Subcutaneous abdominal adipose tissue (tissue), 5 donors: ENCODE results near the gene CSNK1G1.

Experiments used
- H3K27ac ChIP-seq: one replicate; pipeline ENCODE4 v1.7.0; 2013; ENCODE audit warnings: low read depth, mild to moderate bottlenecking, inconsistent platforms, low read length, moderate library complexity
- H3K27me3 ChIP-seq, 5 donors: one replicate each; pipeline ENCODE4 v1.7.0; 2013; ENCODE audit warnings: low read length in 5 of 5, inconsistent platforms in 1 of 5; ENCODE audit not compliant: control insufficient read depth in 5 of 5, insufficient read depth in 4 of 5
- H3K36me3 ChIP-seq, 5 donors: one replicate each; pipeline ENCODE4 v1.7.0; 2013; ENCODE audit warnings: low read length in 5 of 5; ENCODE audit not compliant: control insufficient read depth in 5 of 5, insufficient read depth in 5 of 5
- H3K4me1 ChIP-seq, 5 donors: one replicate each; pipeline ENCODE4 v1.7.0; 2013; ENCODE audit warnings: low read length in 5 of 5, mild to moderate bottlenecking in 3 of 5, moderate library complexity in 1 of 5; ENCODE audit not compliant: control insufficient read depth in 5 of 5, insufficient read depth in 5 of 5
- H3K4me3 ChIP-seq, 5 donors: one replicate each; pipeline ENCODE4 v1.7.0; 2013; ENCODE audit warnings: low read length in 5 of 5, low read depth in 1 of 5
- H3K9ac ChIP-seq, 5 donors: one replicate each; pipeline ENCODE4 v1.7.0; 2013; ENCODE audit warnings: low read length in 5 of 5, mild to moderate bottlenecking in 4 of 5, moderate library complexity in 3 of 5
- H3K9me3 ChIP-seq, 5 donors: one replicate each; pipeline ENCODE4 v1.7.0; 2013; ENCODE audit warnings: low read length in 5 of 5; ENCODE audit not compliant: control insufficient read depth in 5 of 5
- donor health status: healthy.
- donor health status: healthy.
- donor health status: healthy.
- donor health status: healthy.
- donor health status: healthy.

The CSNK1G1 gene

DNA sequence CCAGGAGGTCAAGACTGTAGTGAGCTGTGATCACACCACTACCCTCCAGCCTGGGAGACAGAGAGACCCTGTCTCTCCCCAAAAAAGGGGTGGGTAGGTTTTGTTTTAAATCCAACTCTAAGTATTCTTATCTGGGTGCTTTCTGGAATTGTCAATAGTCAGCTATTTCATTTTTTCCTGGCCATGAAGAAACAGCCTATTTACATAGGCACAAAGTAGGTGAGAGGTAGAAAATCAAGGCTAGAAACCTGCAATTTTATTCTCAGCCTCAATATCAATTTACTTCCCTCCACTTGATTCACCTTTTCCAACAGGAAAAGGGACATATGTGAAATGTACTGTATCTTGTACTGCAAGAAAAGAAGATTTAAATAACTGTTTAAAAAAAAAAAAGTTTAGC, 45.9 kb downstream of the CSNK1G1 start:
- no peak overlapping the region for H3K4me3 ChIP-seq
- no peaks in the 10 kb centered on the region for H3K9me3 ChIP-seq
- H3K27me3 ChIP-seq = no peaks in the 10 kb centered on the region
- H3K9ac ChIP-seq = no peak overlapping the region
- H3K27ac ChIP-seq = no peak overlapping the region
- no peaks in the 10 kb centered on the region for H3K36me3 ChIP-seq
- peaks cover 0 to 11% (median 1%) of the 10 kb centered on the region in 5 donors for H3K4me1 ChIP-seq

DNA sequence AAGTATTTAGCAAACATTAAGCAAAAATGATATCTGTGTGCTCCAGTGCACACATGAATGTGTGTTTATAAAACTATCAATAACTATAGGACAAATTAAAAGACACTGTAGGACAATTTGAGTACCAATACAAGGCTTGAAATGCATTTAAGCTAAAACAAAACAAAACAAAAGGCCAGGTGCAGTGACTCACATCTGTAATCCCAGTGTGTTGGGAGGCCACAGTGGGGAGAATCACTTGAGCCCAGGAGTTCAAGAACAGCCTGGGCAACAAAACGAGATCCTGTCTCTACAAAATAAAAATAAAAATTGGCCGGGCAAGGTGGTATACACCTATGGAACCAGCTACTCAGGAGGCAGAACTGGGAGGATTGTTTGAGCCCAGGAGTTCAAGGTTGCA, 50.7 kb downstream of the CSNK1G1 start:
- H3K27me3 ChIP-seq = no peaks in the 10 kb centered on the region
- H3K9me3 ChIP-seq = no peaks in the 10 kb centered on the region
- H3K4me1 ChIP-seq = peaks cover 0 to 4% (median 0%) of the 10 kb centered on the region in 5 donors
- H3K9ac ChIP-seq = no peak overlapping the region
- H3K36me3 ChIP-seq = peaks cover 0 to 2% (median 2%) of the 10 kb centered on the region in 5 donors
- H3K27ac ChIP-seq = no peak overlapping the region
- H3K4me3 ChIP-seq = no peak overlapping the region

DNA sequence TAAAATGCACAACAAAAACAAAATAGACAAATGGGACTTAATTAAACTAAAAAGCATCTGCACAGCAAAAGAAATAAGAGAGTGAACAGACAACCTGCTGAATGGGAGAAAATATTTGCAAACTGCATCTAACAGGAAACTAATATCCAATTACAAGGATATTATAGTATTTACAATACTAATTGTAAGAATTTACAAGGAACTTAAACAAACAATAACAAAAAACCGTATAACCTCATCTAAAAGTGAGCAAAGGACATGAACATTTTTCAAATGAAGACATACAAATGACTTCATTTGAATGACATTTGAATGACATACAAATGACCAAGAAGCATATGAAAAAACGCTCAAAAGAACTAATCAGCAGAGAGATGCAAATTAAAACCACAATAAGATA, 66.4 kb downstream of the CSNK1G1 start:
- no peak overlapping the region for H3K9ac ChIP-seq
- H3K4me3 ChIP-seq = no peak overlapping the region
- H3K27ac ChIP-seq = no peak overlapping the region
- H3K27me3 ChIP-seq = no peaks in the 10 kb centered on the region
- no peaks in the 10 kb centered on the region for H3K9me3 ChIP-seq
- H3K36me3 ChIP-seq = no peaks in the 10 kb centered on the region
- peaks cover 0 to 15% (median 4%) of the 10 kb centered on the region in 5 donors for H3K4me1 ChIP-seq

DNA sequence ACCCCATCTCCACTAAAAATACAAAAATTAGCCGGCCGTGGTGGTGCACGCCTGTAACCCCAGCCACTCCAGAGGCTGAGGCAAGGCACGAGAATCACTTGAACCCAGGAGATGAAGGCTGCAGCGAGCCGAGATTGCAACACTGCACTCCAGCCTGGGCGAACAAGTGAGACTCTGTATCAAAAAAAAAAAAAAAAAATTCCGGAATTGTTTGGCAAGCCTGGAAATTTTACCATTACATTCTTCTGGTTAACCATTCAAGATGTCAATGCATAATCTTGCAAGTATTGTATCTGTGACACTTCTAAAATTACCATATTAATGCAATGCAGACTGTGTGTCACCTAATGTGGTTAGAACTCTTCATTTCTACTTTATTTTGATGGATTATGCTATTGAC, 67.0 kb downstream of the CSNK1G1 start:
- H3K27me3 ChIP-seq = no peaks in the 10 kb centered on the region
- H3K4me3 ChIP-seq = no peak overlapping the region
- no peak overlapping the region for H3K27ac ChIP-seq
- no peaks in the 10 kb centered on the region for H3K36me3 ChIP-seq
- no peak overlapping the region for H3K9ac ChIP-seq
- H3K4me1 ChIP-seq = peaks cover 0 to 19% (median 5%) of the 10 kb centered on the region in 5 donors
- H3K9me3 ChIP-seq = no peaks in the 10 kb centered on the region

DNA sequence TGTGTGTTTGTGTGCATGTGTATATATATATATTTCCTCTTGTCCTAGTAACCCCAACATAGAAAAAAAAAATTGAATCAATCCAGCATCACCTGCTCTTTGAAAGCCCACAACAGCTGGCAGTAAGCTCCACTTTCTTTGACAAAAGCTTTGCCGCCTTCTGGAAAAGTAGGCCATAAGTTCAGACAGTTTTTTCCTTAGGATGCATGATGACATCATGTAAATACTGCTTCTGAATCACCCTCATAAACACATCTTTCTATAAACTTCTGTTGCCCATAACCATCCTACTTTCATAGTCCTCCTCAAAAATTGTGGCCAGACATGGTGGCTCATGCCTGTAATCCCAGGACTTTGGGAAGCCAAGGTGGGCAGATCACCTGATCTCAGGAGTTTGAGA, 67.4 kb downstream of the CSNK1G1 start:
- no peak overlapping the region for H3K4me3 ChIP-seq
- no peak overlapping the region for H3K27ac ChIP-seq
- H3K27me3 ChIP-seq = no peaks in the 10 kb centered on the region
- no peaks in the 10 kb centered on the region for H3K9me3 ChIP-seq
- H3K36me3 ChIP-seq = no peaks in the 10 kb centered on the region
- H3K9ac ChIP-seq = no peak overlapping the region
- H3K4me1 ChIP-seq = peaks cover 0 to 23% (median 7%) of the 10 kb centered on the region in 5 donors

DNA sequence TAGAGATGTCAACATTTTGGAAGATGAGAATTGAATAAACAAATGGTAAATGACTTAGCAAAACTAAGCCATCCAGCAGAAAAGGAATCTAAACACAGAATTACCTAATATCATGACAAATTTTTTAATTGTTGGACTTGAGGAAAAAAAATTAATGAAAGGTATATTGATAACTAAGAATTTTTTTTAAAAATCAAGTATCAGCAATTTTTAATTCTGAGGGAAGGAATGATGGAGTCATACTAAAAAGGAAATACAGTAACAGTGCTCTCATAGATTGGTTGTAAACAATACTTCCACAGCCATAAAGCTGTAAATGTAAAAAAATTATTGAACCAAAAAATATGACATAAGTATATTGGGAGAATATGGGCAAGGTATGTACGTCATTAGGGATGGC, 68.0 kb downstream of the CSNK1G1 start:
- no peak overlapping the region for H3K9ac ChIP-seq
- H3K27ac ChIP-seq = no peak overlapping the region
- H3K27me3 ChIP-seq = no peaks in the 10 kb centered on the region
- H3K9me3 ChIP-seq = no peaks in the 10 kb centered on the region
- peaks cover 0 to 23% (median 7%) of the 10 kb centered on the region in 5 donors for H3K4me1 ChIP-seq
- no peaks in the 10 kb centered on the region for H3K36me3 ChIP-seq
- H3K4me3 ChIP-seq = no peak overlapping the region

DNA sequence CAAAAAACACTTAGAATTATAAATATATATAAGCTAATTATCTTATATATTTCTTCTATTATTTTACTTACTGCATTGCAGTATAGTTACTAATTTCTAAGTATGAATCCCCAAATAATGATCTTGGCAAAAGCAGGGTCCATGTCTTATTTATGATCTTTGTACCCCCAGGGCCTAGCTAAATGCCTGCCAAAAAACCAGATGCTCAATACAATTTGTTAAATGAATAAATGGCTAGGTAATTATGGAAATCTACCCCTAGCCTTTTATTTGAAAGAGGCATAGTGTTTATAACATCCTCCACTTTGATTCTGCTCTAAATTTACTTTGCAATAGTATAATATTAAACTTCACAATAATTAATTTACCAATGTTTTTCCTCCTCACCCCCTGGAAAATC, 69.5 kb downstream of the CSNK1G1 start:
- Histone ChIP-seq H3K27ac (no peak overlapping the region), H3K4me1 (peaks cover 0 to 23% (median 7%) of the 10 kb centered on the region in 5 donors), H3K27me3 (no peaks in the 10 kb centered on the region), H3K36me3 (no peaks in the 10 kb centered on the region), H3K4me3 (no peak overlapping the region), H3K9ac (no peak overlapping the region), H3K9me3 (no peaks in the 10 kb centered on the region)

DNA sequence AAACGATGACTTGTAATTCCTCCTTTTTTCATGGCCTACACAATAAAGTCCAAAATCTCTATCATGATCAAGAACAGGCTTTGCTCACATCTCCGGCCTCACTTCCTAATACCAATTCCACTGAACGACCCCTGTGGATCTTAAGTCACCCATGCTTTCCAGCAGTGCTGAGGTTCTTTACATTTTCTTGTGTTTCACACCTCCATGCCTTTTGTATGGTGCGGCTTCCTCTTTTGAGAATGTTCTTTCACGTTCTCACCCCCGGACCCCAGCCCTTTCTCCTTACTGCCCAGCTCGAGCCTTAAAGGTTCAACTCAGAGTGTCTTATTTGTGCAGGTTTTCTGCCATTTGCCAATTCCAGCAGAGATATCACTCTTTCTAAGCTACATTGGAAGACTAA, 70.1 kb downstream of the CSNK1G1 start:
- peaks cover 0 to 23% (median 7%) of the 10 kb centered on the region in 5 donors for H3K4me1 ChIP-seq
- H3K9me3 ChIP-seq = no peaks in the 10 kb centered on the region
- no peaks in the 10 kb centered on the region for H3K27me3 ChIP-seq
- no peak overlapping the region for H3K27ac ChIP-seq
- peak overlapping the region in 1 of 5 donors; percentile 4 for H3K9ac ChIP-seq
- no peaks in the 10 kb centered on the region for H3K36me3 ChIP-seq
- H3K4me3 ChIP-seq = no peak overlapping the region

DNA sequence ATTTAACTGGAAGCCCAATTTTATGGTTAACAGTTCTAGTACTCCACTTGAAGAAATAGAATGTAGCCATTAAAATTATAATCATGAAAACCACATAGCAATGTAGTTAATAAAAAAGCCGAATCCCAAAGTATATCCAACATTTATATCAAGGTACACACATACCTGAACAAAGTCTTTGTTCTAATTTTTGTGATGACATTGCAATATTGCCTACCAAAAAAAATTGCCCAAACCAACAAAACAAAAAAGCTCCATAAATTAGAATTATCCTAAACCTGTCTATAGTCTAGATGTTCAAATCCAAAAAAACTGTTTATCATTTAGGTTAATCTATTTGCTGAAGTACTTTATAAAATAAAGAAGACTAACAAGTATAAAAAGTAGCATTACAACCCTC, 70.8 kb downstream of the CSNK1G1 start:
- Histone ChIP-seq H3K9me3 (no peaks in the 10 kb centered on the region), H3K27ac (no peak overlapping the region), H3K9ac (peak overlapping the region in 1 of 5 donors; percentile 4), H3K27me3 (no peaks in the 10 kb centered on the region), H3K4me3 (no peak overlapping the region), H3K4me1 (peaks cover 0 to 23% (median 7%) of the 10 kb centered on the region in 5 donors), H3K36me3 (no peaks in the 10 kb centered on the region)

DNA sequence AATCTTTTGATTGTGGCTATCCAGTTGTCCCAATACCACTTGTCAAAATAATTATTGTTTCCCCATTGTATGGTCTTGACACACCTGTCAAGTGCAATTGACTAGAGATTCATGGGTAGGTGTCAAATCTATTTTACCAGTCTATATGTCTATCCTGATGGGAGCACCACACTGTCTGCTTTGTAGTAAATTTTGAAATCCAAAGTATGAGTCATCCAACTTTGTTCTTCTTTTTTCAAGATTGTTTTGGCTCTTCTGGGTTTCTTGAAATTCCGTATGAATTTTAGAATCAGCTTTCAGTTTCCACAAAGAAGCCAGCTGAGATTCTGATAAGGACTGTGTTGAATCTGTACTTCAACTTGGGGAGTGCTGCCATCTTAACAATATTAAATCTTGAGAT, 71.9 kb downstream of the CSNK1G1 start:
- no peak overlapping the region for H3K27ac ChIP-seq
- H3K9ac ChIP-seq = no peak overlapping the region
- H3K27me3 ChIP-seq = no peaks in the 10 kb centered on the region
- peaks cover 0 to 22% (median 7%) of the 10 kb centered on the region in 5 donors for H3K4me1 ChIP-seq
- H3K4me3 ChIP-seq = no peak overlapping the region
- no peaks in the 10 kb centered on the region for H3K9me3 ChIP-seq
- peaks cover 0 to 3% (median 0%) of the 10 kb centered on the region in 5 donors for H3K36me3 ChIP-seq

DNA sequence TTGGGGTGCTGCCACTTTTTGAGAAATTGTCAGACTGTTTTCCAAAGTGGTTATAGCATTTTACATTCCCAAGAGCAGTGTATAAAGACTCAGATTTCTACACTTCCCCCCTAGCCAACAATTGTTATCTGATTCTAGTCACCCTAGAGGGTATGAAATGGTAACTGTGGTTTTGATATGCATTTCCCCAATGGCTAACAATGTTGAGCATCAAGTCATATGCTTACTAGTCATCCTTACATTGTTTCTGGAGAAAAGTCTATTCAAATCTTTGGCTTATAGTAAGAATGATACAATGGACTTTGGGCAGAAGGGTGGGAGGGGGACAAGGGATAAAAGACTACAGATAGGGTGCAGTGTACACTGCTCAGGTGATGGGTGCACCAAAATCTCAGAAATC, 73.3 kb downstream of the CSNK1G1 start:
- Histone ChIP-seq H3K9ac (no peak overlapping the region), H3K4me3 (no peak overlapping the region), H3K27ac (no peak overlapping the region), H3K9me3 (no peaks in the 10 kb centered on the region), H3K4me1 (peaks cover 0 to 18% (median 3%) of the 10 kb centered on the region in 5 donors), H3K36me3 (peaks cover 0 to 3% (median 0%) of the 10 kb centered on the region in 5 donors), H3K27me3 (no peaks in the 10 kb centered on the region)
